NCI-H2196 (cell line): ENCODE measurements around the gene KPRP.

Experiments used
- DNase-seq: peaks from one replicate; lab custom pipeline; 2025; ENCODE audit not compliant: unreplicated experiment; lab: John Stamatoyannopoulos, UW

KPRP gene

GRCh38 chr1:152770411-152770810 lies 12.6 kb downstream of the KPRP start:
- no peak for DNase-seq

- DNase-seq, result no peak
Measured at GRCh38 chr1:152774875-152775274, 17.1 kb downstream of the KPRP start, which contains the start of gene LCE1F. TSS of gene LCE1F (plus strand) at chr1:152775140. CDS start at chr1:152776372, 1,232 bp downstream.

GRCh38 chr1:152776361-152776760 lies 18.5 kb downstream of the KPRP start:
- no peak for DNase-seq

GRCh38 chr1:152777510-152778137 lies 19.8 kb downstream of the KPRP start:
- DNase-seq, result no peak

- DNase-seq, result no peak
Measured at GRCh38 chr1:152783095-152783494, 25.3 kb downstream of the KPRP start.

- DNase-seq, result no peak
Measured at GRCh38 chr1:152786077-152786476, 28.3 kb downstream of the KPRP start, which contains the start of gene LCE1E. TSS of gene LCE1E (plus strand) at chr1:152786257. CDS start at chr1:152787300, 1,043 bp downstream.

GRCh38 chr1:152795686-152796085 lies 37.9 kb downstream of the KPRP start:
- DNase-seq, result no peak

GRCh38 chr1:152796421-152796820 lies 38.6 kb downstream of the KPRP start, which contains the start of gene LCE1D:
TSS of gene LCE1D (plus strand) at chr1:152796721. CDS start at chr1:152797795, 1,074 bp downstream.
- no peak for DNase-seq

- no peak for DNase-seq
Measured at GRCh38 chr1:152801333-152801732, 43.5 kb downstream of the KPRP start.

GRCh38 chr1:152806576-152806975 lies 48.8 kb downstream of the KPRP start, which contains the start of gene LCE1C:
TSS of gene LCE1C (minus strand) at chr1:152806651. CDS start at chr1:152805478, 1,173 bp downstream.
- no peak for DNase-seq

GRCh38 chr1:152811050-152811449 lies 53.2 kb downstream of the KPRP start:
- DNase-seq, result no peak
